Stimulated activated CD4-positive, alpha-beta T cell treated with anti-CD3 and anti-CD28 coated beads, Interleukin-4, amount 100 ng/mL, for 48 hours (primary cell): Measurements from ENCODE around the gene ATP12A.

ENCODE experiments used
- DNase-seq, 2 donors: peaks; one replicate each; pipeline ENCODE4 v3.0.0-alpha.2; 2020; ENCODE audit warnings: low read depth in 2 of 2

The ATP12A gene

GRCh38 chr13:24663089-24663395 lies 17.2 kb upstream of the ATP12A start:
- no peak for DNase-seq

- no peak for DNase-seq
Measured at GRCh38 chr13:24663586-24663985, 16.6 kb upstream of the ATP12A start.

GRCh38 chr13:24664726-24665409 lies 15.3 kb upstream of the ATP12A start:
- DNase-seq, result no peak

- no peak for DNase-seq
Measured at GRCh38 chr13:24668511-24668910, 11.7 kb upstream of the ATP12A start.

- no peak for DNase-seq
Measured at GRCh38 chr13:24668955-24669582, 11.1 kb upstream of the ATP12A start.

- no peak for DNase-seq
Measured at GRCh38 chr13:24670174-24670573, 10.0 kb upstream of the ATP12A start.

- DNase-seq, result no peak
Measured at GRCh38 chr13:24670961-24671381, 9.2 kb upstream of the ATP12A start.

- no peak for DNase-seq
Measured at GRCh38 chr13:24671386-24672113, 8.7 kb upstream of the ATP12A start.

GRCh38 chr13:24672141-24673132 lies 7.8 kb upstream of the ATP12A start:
- no peak for DNase-seq

GRCh38 chr13:24675806-24676570 lies 4.2 kb upstream of the ATP12A start:
- no peak for DNase-seq

- no peak for DNase-seq
Measured at GRCh38 chr13:24678151-24678550, 2.1 kb upstream of the ATP12A start.

GRCh38 chr13:24679686-24680085 lies 522 bp upstream of the ATP12A start:
- no peak for DNase-seq

- no peak for DNase-seq
Measured at GRCh38 chr13:24680921-24681604, 855 bp downstream of the ATP12A start.

GRCh38 chr13:24681930-24682329 lies 1.7 kb downstream of the ATP12A start:
- DNase-seq, result no peak

GRCh38 chr13:24682353-24682752 lies 2.1 kb downstream of the ATP12A start:
- DNase-seq, result no peak

- DNase-seq, result no peak
Measured at GRCh38 chr13:24683351-24683750, 3.1 kb downstream of the ATP12A start.

- peak; percentile 68 for DNase-seq
Measured at GRCh38 chr13:24683838-24684599, 3.8 kb downstream of the ATP12A start.

- DNase-seq, result peak in 1 of 2 donors; percentile 21
Measured at GRCh38 chr13:24684600-24684998, 4.4 kb downstream of the ATP12A start.

- no peak for DNase-seq
Measured at GRCh38 chr13:24685314-24685713, 5.1 kb downstream of the ATP12A start.

- no peak for DNase-seq
Measured at GRCh38 chr13:24687611-24688010, 7.4 kb downstream of the ATP12A start.
